ENCODE data around the gene RNF26. TPM values are rescaled to one million over a fixed set of nuclear protein-coding genes. Genes with fewer than 3 reads are reported as not detected.

RNF26 gene
- total RNA-seq, 1 donor from 2014 or later = 22.2 TPM

Other genes starting within 250 kb of the RNF26 start
- gene HMBS, start 249.6 kb upstream of the RNF26 start, total RNA-seq = 23.7 TPM
- gene DPAGT1, start 232.7 kb upstream of the RNF26 start, total RNA-seq = 36.3 TPM
- gene C2CD2L, start 227.2 kb upstream of the RNF26 start, total RNA-seq = 6.5 TPM
- 13.2 TPM for gene HINFP, start 212.9 kb upstream of the RNF26 start, total RNA-seq
- gene ABCG4, start 185.5 kb upstream of the RNF26 start, total RNA-seq = 0.52 TPM
- gene NLRX1, start 165.8 kb upstream of the RNF26 start, total RNA-seq = 60.3 TPM
- gene NHERF4, start 149.1 kb upstream of the RNF26 start, total RNA-seq = not detected
- 11.0 TPM for gene CBL, start 128.2 kb upstream of the RNF26 start, total RNA-seq
- gene MCAM, start 17.4 kb upstream of the RNF26 start, total RNA-seq = 25.0 TPM
- gene C1QTNF5, start 6.4 kb downstream of the RNF26 start, total RNA-seq = 2.0 TPM
- gene MFRP, start 12.2 kb downstream of the RNF26 start, total RNA-seq = not detected
- gene USP2, start 47.2 kb downstream of the RNF26 start, total RNA-seq = 2.8 TPM
- 3.6 TPM for gene THY1, start 88.6 kb downstream of the RNF26 start, total RNA-seq

Measured in esophagus mucosa (tissue), 1 donor.